GM18519 (cell line): ENCODE data around the gene CCDC157.

Experiments
- ATAC-seq: cut with Tn5 transposase; IDR thresholded peaks from one replicate; pipeline ENCODE4 v1.9.1; 2021; ENCODE audit warnings: mild to moderate bottlenecking, moderate library complexity; ENCODE audit not compliant: unreplicated experiment, low FRiP score

The CCDC157 gene

DNA sequence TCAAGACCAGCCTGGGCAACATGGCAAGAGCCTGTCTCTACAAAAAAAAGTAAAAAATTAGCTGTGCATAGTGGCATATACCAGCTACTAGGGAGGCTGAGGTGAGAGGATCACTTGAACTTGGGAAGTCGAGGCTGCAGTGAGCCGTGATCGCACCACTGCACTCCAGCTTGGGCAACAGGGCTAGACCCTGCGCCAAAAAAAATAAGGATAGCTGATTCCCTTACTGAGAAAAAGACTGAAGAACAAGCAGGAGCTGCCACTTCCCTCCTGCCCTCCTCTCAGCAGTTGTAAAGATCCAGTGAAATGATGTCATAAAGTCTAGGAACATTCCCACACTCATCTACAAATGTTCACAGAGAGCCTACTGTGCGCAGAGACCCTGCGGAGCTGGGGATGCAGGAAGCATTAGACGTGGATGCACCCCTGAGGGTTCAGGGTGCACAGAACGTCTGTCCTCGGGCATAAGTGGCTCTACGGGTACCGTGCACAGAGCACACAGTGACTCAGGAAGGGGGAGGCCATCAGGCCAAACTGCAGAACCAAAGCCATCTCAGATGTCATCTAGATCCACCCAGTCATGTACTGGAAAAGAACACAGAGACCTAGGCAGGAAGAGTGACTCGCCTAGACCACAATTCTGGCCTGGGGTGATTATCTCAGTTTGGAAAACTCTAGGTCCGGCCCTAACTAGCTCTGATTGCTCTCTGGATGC is 51.7 kb downstream of the CCDC157 start:
- ATAC-seq, result no peak

DNA sequence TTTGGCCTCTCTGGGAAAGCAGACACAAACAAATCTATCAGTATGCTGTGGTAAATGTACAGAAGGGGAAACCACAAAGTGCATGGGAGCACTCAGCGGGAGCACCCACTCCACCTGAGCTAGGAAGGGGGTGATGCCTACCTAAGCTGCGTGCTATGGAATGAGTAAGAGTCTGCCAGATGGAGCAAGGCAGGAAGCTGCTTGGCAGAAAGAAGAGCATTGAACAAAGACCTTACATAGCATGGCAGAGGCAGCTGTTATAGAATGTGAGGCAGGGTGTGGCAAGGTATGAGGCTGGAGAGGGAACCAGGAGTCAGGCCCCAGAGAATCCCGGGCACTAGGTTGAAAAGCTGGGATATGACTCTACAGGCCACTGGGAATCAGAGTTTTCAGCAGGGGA is 55.0 kb downstream of the CCDC157 start:
- no peak for ATAC-seq

DNA sequence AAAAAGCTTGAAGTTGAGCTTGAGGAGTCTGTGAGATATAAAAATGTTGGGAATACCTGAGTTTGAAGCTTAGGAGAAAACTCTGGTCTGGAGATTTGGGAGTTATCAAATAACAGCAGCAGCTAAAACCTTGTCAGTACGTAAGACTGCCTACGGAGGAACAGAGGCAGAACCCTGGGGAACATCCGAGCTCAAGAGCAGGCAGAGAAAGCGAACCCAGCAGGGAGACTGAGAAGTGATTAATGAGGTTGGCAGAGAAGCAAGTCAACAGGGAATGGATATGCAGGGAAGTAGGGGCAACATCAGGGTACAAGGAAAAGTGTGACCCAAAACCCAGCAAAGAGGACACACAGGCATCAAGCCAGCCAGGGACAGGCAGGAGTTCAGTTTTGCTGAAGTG is 56.2 kb downstream of the CCDC157 start:
- no peak for ATAC-seq

DNA sequence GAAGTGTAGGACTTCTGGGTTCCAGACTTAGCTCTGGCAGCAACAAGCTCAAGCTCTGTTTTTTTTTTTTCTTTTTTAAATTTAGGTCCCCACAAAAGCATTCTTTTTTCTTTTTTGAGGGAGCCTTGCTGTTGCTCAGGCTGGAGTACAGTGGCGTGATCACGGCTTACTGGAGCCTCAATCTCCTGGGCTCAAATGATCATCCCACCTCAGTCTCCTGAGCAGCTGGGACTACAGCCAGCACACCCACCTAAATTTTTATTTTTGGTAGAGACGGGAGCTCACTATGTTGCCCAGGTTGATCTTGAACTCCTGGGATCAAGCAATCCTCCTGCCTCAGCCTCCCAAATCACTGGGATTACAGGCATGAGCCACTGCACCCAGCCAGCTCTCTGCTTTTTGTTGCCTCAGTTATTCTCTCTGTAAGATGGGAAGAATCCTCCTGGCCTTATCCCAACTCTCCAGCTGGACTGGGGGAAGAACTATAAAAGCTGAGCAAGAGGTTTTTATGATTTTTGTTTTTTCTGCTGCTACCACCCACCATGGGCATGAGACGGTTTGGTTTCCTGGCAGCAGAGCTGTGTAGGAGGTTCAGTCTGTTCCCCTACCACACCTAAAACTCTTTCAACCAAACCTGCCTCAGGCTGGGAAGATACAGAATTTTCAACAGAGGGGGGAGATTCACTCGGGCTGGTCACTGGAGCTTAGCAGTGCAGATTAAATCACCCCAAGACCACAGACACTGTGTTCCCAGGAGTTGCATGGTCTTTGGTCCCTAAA is 57.1 kb downstream of the CCDC157 start:
- ATAC-seq, result no peak

DNA sequence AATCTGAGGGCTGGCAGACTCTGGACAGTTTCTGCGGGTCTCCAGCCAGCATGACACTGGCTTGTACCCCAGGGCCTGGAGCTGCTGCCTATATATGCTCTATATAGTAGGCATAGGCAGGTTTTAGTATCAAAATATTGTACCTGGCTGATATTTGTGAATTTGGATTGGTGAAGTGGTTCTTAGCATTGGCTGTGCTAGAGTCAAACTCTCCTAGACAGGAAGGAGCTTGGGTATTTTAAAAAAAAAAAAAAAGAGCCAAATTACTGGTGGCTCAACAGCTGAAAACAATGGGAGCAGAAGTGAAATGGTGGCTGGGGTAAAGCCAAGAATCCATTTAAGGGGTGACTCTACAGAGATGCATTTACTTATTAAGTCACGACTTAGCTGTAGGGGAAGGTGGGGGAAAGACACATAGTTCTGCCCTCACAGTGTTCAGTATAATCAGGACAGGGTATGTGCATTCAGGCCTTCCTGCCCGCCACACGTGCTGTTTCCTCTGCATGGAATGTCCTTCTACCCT is 57.8 kb downstream of the CCDC157 start:
- no peak for ATAC-seq

DNA sequence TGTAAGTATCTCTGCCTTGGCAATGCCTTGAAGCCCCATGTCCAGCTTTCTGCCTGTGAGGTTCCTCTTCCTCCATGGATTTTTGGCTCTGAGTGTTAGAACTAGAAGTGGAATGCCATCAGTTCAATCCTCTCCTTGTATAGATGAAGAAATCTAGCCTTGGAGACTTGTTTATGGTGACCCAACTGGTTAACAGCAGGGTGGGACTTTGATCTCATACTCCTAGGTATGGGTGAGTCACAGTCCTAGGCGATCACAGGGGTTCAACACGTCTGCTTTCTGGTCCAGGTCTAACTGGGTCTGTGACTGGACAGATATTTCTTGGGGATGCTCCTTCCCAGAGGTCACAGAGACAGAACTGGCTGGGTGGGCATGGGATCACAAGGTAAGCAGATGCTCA is 59.6 kb downstream of the CCDC157 start:
- ATAC-seq, result no peak

DNA sequence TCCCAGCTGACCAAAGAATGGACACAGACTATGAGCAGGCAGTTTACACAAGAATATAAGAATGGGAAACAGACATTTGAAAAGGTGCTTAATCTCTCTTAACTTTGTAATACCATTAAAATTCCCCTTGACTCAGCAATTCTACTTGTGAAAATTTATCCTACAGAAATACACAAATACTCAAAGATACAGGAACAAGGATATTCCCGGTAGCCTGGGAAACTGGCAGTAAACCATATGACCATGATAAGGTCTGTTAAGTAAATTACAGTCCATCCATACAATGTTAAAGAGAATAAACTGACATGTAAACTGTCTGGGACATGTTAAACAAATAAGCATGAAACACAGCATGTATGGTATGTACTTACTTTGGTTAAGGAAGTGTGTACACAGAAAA is 60.0 kb downstream of the CCDC157 start:
- no peak for ATAC-seq

DNA sequence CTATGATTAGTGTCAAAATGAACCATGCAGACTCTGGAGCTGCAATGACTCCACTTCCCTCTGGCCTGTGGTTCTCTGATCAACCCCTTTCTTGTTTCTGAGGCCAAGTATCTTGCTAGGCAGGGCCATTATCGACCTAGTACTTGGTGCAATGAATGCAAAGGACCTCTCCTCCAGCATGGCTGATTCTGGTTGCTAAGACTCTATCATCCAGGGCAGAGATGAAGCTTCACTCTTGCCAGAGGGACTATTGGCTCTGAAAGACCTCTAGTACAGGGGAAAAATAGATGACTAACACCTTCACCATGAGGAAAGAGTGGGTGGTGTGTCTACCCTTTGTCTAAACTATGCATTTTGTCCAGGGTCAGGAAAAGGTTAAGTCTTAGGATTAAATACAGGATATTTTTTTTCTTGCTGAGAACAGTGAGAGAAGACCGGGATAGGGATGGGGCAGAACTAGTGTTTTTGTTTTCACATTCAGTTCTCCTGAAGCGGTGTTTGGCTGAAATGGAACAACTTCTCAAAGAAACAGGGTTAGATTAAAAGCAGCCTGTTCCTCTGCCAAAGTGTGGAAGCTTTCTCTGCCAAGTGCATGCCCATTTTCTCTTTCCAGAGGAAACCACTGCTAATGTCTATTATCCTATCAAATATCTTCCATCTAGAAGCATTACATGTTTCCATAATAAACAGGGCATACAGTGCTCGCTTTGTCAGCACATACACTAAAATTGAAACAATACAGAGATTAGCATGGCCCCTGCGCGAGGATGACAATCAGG is 63.7 kb downstream of the CCDC157 start:
- no peak for ATAC-seq

DNA sequence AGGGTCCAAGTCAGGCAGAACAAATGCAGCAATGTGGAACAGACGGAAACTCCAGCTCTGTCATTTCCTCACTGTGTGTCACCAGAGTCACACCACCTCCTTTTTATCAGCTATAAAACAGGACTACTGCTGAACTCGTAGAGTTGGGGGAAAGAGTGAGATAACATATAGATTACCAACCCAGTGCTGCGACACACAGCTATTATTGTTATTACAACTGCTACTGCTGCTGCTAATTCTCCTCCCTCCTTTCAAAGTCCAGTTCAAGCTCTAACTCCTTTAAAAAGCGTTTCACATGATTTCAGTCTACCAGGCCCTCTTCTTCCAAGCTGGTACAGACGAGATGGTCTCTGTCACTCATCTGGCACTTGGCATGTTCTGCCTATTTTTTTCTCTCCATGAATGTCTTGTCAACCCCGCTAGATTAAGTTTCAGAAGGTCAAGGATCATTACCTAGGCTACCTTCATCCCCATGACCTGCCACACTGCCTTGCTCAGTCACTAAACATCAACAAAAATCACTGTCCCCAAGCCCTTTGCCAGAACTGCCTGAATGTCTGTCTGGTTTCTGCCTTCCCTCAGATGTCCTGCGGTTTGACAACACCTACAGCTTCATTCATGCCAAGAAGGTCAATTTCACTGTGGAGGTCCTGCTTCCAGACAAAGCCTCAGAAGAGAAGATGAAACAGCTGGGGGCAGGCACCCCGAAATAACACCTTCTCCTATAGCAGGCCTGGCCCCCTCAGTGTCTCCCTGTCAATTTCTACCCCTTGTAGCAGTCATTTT is 65.1 kb downstream of the CCDC157 start:
- ATAC-seq, result no peak

DNA sequence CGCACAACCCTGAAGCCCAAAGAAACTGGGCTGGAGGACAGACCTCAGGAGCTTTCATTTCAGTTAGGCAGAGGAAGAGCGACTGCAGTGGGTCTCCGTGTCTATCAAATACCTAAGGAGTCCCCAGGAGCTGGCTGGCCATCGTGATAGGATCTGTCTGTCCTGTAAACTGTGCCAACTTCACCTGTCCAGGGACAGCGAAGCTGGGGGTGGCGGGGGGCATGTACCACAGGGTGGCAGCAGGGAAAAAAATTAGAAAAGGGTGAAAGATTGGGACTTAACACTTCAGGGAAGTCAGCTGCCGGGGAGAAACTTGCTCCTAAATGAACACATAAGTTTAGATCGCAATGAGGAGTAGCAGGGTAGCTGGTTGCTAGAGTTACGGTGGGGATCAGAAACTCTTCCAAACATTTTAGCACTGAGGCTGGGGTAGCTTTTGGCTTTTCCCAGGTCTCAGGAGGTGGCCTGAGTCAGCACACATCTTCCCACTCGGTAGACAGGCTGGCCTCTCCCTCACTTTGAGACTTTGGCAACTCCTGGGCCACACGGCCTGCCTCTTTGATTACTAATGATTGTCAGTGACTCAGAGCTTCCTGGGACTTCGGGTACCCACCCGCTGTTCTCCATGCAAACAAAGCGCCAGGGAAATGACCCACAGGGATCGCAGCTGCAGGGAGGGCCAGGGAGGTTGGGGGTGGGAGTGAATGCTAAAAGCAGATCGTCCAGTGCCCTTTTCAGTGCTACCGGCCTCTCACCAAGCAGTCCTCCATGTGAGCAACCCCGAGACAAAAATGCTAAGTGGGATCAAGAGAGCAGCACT is 65.9 kb downstream of the CCDC157 start:
- no peak for ATAC-seq

DNA sequence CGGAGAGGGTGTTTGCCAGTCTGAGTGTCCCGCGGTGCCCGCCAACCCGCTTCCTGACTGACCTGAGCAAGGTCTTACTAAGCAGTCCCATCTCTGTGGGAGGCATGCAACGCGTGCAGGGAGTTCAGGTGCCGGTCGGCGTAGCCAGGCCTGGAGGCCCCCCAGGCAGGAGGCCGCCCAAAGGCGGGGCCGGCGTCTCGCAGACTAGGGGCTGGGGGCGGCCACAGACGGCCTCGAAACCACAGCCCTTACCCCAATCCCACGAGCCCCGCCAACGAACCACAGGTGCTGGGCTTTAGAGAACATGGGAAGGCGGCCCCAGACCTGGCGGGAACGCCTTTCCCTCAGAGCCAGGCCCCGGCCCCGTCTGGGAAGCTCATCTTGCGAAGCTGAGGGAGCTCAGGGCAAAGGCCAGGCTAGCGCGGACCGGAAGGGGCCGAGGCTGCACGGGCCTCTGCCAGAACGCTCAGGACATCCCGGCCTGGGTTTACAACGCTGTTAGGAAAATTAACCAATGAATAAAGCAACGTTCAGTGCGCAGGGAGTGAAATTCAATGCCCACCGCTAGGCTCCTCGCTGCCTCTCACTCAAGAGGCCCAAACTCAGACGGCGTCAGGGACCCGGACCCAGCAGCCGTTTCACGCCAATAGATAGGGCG is 66.6 kb downstream of the CCDC157 start:
- ATAC-seq, result peak; percentile 15

DNA sequence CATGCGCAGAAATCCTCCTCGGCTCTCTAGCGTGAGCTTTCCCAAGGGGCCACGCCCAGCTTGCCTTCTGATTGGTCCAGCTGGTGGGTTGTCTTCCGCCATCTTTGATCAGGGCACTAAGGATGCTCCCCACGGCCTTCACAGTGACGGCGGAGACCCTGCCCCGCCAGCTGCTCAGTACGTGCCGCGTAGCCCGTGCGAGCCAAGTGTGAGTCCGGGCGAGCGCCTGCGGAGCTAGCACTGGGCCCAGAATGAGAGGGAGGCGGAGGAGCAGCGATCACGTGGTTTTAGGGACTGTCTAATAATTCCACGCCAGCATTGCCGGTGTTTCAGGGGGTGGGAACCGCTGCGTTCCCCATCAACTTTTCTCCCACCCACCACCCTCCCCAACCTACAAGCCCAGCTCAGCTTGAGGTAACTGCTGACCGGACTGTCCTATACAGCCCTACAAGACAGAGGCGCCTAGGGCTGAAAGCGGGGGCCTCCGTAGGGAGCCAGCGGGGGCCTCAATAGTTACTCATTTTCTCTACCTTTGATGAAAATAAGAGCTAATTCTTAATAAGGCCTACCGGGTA is 67.2 kb downstream of the CCDC157 start:
- peak; percentile 83 for ATAC-seq

DNA sequence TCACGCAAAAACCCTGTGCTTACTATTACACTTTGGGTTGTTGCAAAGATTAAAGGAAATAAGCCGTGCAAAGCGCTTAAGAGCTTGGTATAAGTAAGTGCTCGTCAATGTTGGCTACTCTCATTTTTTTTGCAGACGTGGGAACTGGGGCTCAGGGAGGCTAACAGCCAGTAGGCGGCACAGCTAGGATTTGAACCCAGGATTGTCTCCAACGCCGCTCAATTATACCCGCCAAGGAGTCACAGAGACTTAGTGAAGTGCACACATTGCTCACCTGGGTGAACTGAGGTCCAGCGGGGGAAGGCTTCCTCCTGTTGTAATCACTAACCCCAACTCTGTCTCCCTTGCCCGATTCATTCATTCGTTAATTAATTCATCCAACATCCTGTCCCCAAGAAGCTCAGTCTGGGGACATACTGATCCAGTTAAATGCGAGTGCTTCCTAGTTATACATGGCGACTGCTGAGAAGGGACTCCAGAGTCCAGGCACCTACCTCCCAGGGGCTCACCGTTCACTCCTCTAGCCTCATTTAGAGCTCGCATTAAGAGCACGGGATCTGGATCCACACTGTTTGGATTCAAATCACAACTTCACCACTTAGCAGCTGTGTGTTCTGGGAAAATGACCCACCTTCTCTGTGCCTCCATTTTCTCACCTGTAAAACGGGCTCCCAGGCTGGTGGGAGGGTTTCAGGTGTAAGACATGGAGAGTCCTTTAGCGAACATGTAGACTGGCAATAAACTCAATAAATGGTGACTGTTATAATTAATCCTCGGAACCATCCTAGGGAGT is 67.9 kb downstream of the CCDC157 start:
- no peak for ATAC-seq

DNA sequence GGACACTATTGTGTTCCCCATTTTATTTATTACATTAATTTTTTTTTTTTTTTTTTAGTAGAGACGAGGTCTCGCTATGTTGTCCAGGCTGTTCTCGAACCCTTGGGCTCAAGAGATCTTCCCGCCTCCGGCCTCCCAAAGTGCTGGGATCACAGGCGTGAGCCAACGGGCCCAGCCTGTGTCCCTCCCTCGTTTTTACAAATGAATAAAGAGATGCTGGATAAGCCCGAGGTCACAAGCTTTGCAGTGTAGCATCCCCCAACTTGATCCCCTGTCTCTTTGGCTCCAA is 68.5 kb downstream of the CCDC157 start:
- ATAC-seq, result no peak

DNA sequence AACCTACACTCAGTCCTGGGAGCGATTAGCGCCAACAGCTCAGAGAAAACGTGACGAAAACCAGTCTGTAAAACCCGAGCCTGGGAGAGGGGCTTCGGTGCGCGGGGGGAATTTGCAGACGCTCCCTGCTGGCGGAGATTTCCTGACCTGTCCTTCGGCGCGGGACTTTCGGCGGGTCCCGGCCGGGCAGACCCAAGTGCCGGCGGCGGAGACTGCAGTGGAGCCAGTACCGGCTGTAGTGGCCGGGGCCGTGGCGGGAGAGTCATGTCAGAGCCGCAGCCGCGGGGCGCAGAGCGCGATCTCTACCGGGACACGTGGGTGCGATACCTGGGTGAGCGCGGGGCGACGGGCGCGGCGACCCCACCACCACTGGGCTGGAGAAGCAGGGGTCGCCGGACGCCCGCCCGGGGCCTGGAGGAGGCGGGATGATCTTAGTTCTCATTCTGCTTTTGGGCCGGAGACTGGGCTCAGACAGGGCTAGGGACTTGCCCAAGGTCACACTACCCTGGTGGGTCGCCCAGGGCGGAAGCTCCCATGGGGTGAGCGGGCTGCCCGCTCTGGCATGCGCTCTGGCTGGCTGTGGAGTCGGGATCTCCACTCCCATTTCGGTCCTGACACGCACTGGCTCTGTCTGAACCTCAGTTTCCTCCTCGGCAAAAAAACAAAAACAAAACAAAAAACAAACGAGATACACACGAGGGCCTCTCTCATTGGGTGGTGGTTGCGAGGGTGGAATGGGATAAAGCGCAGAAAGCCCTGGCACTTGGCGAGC is 69.0 kb downstream of the CCDC157 start, which contains the start of gene MTFP1:
Gene MTFP1 (plus strand): TSS at position 153 of the 772 bp plus-strand sequence. CDS start 112 bp downstream, at position 265.
- ATAC-seq, result no peak
